ENCODE measurements around the gene PLCG1. TPM values are rescaled to one million over a fixed set of nuclear protein-coding genes. Genes with fewer than 3 reads are reported as not detected.

The PLCG1 gene
- total RNA-seq, 1 experiment from 2014 or later: 68.8 TPM

GRCh38 chr20:41123631-41124030 is 13.7 kb upstream of the PLCG1 start:
- ChIA-PET CTCF (no interaction called here), POLR2A (ENCODE audit: unreplicated experiment) (no interaction called here)
- Histone ChIP-seq H3F3A (ENCODE audit: low read length, unreplicated experiment) (peaks cover 10% of the 10 kb centered on the region), H3K4me2 (ENCODE audit: low read length) (no peak overlapping the region), H2AFZ (ENCODE audit: low read length) (no peak overlapping the region), H3K4me3 (ENCODE audit: low read length) (no peak overlapping the region), H4K20me1 (ENCODE audit: low read length) (0 out of 2 replicates have a peak, but pooled peaks cover 2% of the 10 kb centered on the region), H3K9ac (ENCODE audit: low read length) (no peak overlapping the region), H3K36me3 (ENCODE audit: low read depth, low read length) (peaks cover 63% of the 10 kb centered on the region), H3K9me3 (ENCODE audit: low read length) (no peaks in the 10 kb centered on the region), H3K4me1 (ENCODE audit: insufficient read depth, low read length) (peaks cover 19% of the 10 kb centered on the region), H3K9me2 (replicated peaks; ENCODE audit: low read length) (no peaks in the 10 kb centered on the region), H3K27ac (ENCODE audit: low read length) (no peak overlapping the region), H3K27me3 (ENCODE audit: low read length) (no peaks in the 10 kb centered on the region), H3K79me2 (ENCODE audit: low read length) (no peaks in the 10 kb centered on the region)
- BruUV-seq (replicated peaks): no TSS peak
- no peak for TF ChIP-seq EZH2phosphoT487 (IDR thresholded peaks at IDR 0.05; ENCODE audit: borderline replicate concordance, low read length)
- ATAC-seq (no peak), DNase-seq (no peak)
- intact Hi-C loops (cut with micrococcal nuclease): no loop called here

GRCh38 chr20:41124451-41125094 is 12.8 kb upstream of the PLCG1 start:
- no peak for TF ChIP-seq EZH2phosphoT487 (IDR thresholded peaks at IDR 0.05; ENCODE audit: borderline replicate concordance, low read length)
- no peak for TF ChIP-seq EZH2 (IDR thresholded peaks at IDR 0.05; ENCODE audit: low read length, unreplicated experiment)
- TF ChIP-seq CTCF (conservative IDR thresholded peaks at IDR 0.05; ENCODE audit: low read depth, low read length): no peak
- CTCF ChIA-PET: no interaction called here

GRCh38 chr20:41125530-41126457 is 11.5 kb upstream of the PLCG1 start:
- no peak for DNase-seq
- Histone ChIP-seq H3K27ac (ENCODE audit: low read length) (no peak overlapping the region), H3K79me2 (ENCODE audit: low read length) (no peaks in the 10 kb centered on the region), H3K4me3 (ENCODE audit: low read length) (no peak overlapping the region), H3F3A (ENCODE audit: low read length, unreplicated experiment) (no peaks in the 10 kb centered on the region), H3K9ac (ENCODE audit: low read length) (no peak overlapping the region), H2AFZ (ENCODE audit: low read length) (no peak overlapping the region), H4K20me1 (ENCODE audit: low read length) (no peaks in the 10 kb centered on the region), H3K27me3 (ENCODE audit: low read length) (no peaks in the 10 kb centered on the region), H3K4me2 (ENCODE audit: low read length) (no peak overlapping the region), H3K36me3 (ENCODE audit: low read depth, low read length) (peaks cover 52% of the 10 kb centered on the region), H3K9me2 (replicated peaks; ENCODE audit: low read length) (no peaks in the 10 kb centered on the region), H3K9me3 (ENCODE audit: low read length) (no peaks in the 10 kb centered on the region), H3K4me1 (ENCODE audit: insufficient read depth, low read length) (no peaks in the 10 kb centered on the region)
- BruUV-seq (replicated peaks): no TSS peak
- ChIA-PET POLR2A (ENCODE audit: unreplicated experiment) (interaction anchor here (0.6 kb wide), 1 partner anchor 109 kb away, joined by 4 read pairs; no protein-coding TSS in a partner anchor), CTCF (no interaction called here)
- no peak; the same call in 1 of the 2 replicates for ATAC-seq
- intact Hi-C loops (cut with micrococcal nuclease): no loop called here
- TF ChIP-seq CTCF (conservative IDR thresholded peaks at IDR 0.05; ENCODE audit: low read depth, low read length): no peak
- no peak for TF ChIP-seq EZH2 (IDR thresholded peaks at IDR 0.05; ENCODE audit: low read length, unreplicated experiment)
- no peak for TF ChIP-seq EZH2phosphoT487 (IDR thresholded peaks at IDR 0.05; ENCODE audit: borderline replicate concordance, low read length)

More at GRCh38 chr20:41124451-41125094, 12.8 kb upstream of the PLCG1 start:
- Histone ChIP-seq H3K4me2 (ENCODE audit: low read length) (no peak overlapping the region), H3K9me2 (replicated peaks; ENCODE audit: low read length) (no peaks in the 10 kb centered on the region), H3K4me3 (ENCODE audit: low read length) (no peak overlapping the region), H3K9ac (ENCODE audit: low read length) (no peak overlapping the region), H3K27me3 (ENCODE audit: low read length) (no peaks in the 10 kb centered on the region), H3F3A (ENCODE audit: low read length, unreplicated experiment) (peaks cover under 1% of the 10 kb centered on the region), H3K36me3 (ENCODE audit: low read depth, low read length) (peaks cover 58% of the 10 kb centered on the region), H3K9me3 (ENCODE audit: low read length) (no peaks in the 10 kb centered on the region), H3K27ac (ENCODE audit: low read length) (no peak overlapping the region), H2AFZ (ENCODE audit: low read length) (no peak overlapping the region), H4K20me1 (ENCODE audit: low read length) (no peaks in the 10 kb centered on the region), H3K4me1 (ENCODE audit: insufficient read depth, low read length) (peaks cover 10% of the 10 kb centered on the region), H3K79me2 (ENCODE audit: low read length) (no peaks in the 10 kb centered on the region)
- DNase-seq: no peak
- intact Hi-C loops (cut with micrococcal nuclease): no loop called here
- ATAC-seq: no peak
- no TSS peak for BruUV-seq (replicated peaks)
- POLR2A ChIA-PET (ENCODE audit: unreplicated experiment): no interaction called here

All from PC-3 (cell line).